ENCODE measurements around the gene SGPP1.

The SGPP1 gene

DNA sequence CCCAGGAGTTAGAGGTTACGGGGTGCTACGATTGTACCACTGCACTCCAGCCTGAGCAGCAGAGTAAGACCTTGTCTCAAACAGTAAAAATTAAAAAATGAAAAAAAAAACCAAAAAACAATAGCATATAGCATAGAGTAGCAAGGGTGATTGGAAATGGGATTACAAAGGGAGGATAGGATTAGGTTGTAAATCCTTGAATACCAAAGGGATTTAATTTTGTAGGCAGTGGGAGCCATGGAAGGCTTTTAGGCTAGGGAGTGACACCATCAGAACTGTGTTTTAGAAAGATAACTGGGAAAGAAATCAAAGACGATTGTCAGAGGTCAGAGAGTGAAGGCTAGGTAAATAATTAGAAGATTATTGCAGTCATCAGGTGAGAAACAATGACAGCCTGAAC lies 2.8 kb upstream of the SGPP1 start:
- no peak for DNase-seq (ENCODE audit: low read depth)
- TF ChIP-seq POLR2A (IDR thresholded peaks at IDR 0.05; ENCODE audit: extremely low read depth, insufficient read length) = no peak
- TF ChIP-seq MAX (IDR thresholded peaks at IDR 0.05; ENCODE audit: low read depth, low read length) = no peak
- no peak for TF ChIP-seq CTCF (IDR thresholded peaks at IDR 0.05; ENCODE audit: low read depth, low read length)
- TF ChIP-seq MYC (IDR thresholded peaks at IDR 0.05; ENCODE audit: low read depth, low read length) = no peak
- H3K4me3 ChIP-seq (ENCODE audit: low read depth, low read length) = no peak overlapping the region

GRCh38 chr14:63727231-63727735 lies 582 bp downstream of the SGPP1 start:
- H3K4me3 ChIP-seq (ENCODE audit: low read depth, low read length) = no peak overlapping the region
- no peak for DNase-seq (ENCODE audit: low read depth)
- TF ChIP-seq POLR2A (IDR thresholded peaks at IDR 0.05; ENCODE audit: extremely low read depth, insufficient read length) = no peak
- TF ChIP-seq CTCF (IDR thresholded peaks at IDR 0.05; ENCODE audit: low read depth, low read length) = no peak
- no peak for TF ChIP-seq MYC (IDR thresholded peaks at IDR 0.05; ENCODE audit: low read depth, low read length)
- TF ChIP-seq MAX (IDR thresholded peaks at IDR 0.05; ENCODE audit: low read depth, low read length) = no peak

DNA sequence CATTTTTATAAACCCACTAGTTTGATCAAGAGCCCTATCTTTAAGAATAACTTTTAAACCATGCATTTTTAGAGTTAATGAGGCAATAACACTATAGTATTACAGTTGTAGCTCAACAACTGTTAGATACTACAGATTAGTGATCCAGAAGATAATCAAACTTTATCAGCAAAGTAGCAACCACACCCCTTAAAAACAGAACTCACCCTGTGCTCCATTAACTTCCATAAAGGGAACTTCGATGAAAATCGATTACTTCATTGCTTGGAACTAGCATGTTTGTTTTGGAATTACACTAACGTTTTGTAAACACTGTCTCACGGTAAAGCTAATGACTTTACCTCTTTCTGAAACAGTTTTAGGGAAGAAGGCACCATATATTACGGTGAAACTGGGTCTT lies 1.4 kb downstream of the SGPP1 start:
- DNase-seq (ENCODE audit: low read depth) = no peak
- no peak overlapping the region for H3K4me3 ChIP-seq (ENCODE audit: low read depth, low read length)
- TF ChIP-seq MYC (IDR thresholded peaks at IDR 0.05; ENCODE audit: low read depth, low read length) (no peak), POLR2A (IDR thresholded peaks at IDR 0.05; ENCODE audit: extremely low read depth, insufficient read length) (no peak), CTCF (IDR thresholded peaks at IDR 0.05; ENCODE audit: low read depth, low read length) (no peak), MAX (IDR thresholded peaks at IDR 0.05; ENCODE audit: low read depth, low read length) (no peak)

DNA sequence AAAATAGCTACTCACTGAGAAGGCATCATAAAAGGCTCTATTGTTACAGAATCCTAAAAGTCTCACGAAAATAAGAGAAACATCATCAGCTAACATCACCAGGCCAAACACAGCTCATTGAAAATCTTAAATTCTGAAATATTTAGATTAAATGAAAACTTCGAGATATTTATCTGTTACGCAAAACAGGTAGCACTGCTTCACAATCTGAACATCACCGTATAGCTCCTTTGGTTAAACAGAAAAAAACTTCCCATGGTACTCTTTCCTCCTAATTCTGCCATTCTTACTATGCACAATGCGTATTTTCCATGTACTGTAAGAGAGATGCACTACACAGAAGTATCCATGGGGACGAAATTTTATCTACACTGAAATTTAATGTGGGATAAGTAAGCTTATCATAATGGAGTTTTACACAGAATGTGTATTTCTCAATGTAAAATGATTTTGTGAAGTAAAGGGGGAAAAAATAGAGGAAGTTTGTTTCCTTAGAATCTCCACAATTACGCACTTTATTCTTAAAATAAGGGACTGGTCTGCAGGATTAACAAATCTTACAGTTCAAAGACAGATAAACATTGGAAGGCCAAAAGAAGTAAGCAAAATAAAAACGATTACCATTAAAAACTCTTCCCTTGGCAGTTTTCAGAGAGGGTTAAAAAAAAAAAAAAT lies 1.9 kb downstream of the SGPP1 start:
- no peak for DNase-seq (ENCODE audit: low read depth)
- TF ChIP-seq CTCF (IDR thresholded peaks at IDR 0.05; ENCODE audit: low read depth, low read length) (no peak), MAX (IDR thresholded peaks at IDR 0.05; ENCODE audit: low read depth, low read length) (no peak), MYC (IDR thresholded peaks at IDR 0.05; ENCODE audit: low read depth, low read length) (no peak), POLR2A (IDR thresholded peaks at IDR 0.05; ENCODE audit: extremely low read depth, insufficient read length) (no peak)
- H3K4me3 ChIP-seq (ENCODE audit: low read depth, low read length) = no peak overlapping the region

DNA sequence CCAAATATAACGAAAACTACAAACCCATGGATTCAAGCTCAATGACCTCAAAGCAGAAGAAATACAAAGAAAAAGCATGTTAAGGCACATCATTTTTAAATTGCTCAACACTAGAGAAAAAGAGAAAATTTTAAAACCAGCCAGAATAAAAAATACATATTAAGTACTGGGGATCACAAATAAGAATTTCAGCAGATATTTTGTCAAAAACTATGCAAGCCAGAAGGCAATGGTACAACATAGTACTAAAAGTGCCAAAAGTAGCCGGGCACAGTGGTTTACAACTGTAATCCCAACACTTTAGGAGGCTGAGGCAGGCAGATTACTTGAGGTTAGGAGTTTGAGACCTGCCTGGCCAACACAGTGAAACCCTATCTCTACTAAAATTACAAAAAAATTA lies 10.2 kb downstream of the SGPP1 start:
- DNase-seq (ENCODE audit: low read depth) = peak; percentile 6
- no peak for TF ChIP-seq POLR2A (IDR thresholded peaks at IDR 0.05; ENCODE audit: extremely low read depth, insufficient read length)
- no peak for TF ChIP-seq MYC (IDR thresholded peaks at IDR 0.05; ENCODE audit: low read depth, low read length)
- TF ChIP-seq MAX (IDR thresholded peaks at IDR 0.05; ENCODE audit: low read depth, low read length) = no peak
- no peak for TF ChIP-seq CTCF (IDR thresholded peaks at IDR 0.05; ENCODE audit: low read depth, low read length)
- no peak overlapping the region for H3K4me3 ChIP-seq (ENCODE audit: low read depth, low read length)
